Activated naive CD8-positive, alpha-beta T cell treated with anti-CD3 and anti-CD28 coated beads for 36 hours (primary cell): Measurements from ENCODE around the gene PAX9. TPM values are rescaled to one million over a fixed set of nuclear protein-coding genes. Genes with fewer than 3 reads are reported as not detected.

Source experiments
- DNase-seq: peaks from one replicate; pipeline ENCODE4 v3.0.0; 2021
- H3K27ac Mint-ChIP-seq: one replicate; pipeline ENCODE4 v1.8.0; 2022; ENCODE audit warnings: mild to moderate bottlenecking, moderate library complexity, mixed read lengths
- H3K27me3 Mint-ChIP-seq: one replicate; pipeline ENCODE4 v1.8.0; 2022; ENCODE audit warnings: mild to moderate bottlenecking, mixed read lengths
- H3K36me3 Mint-ChIP-seq: one replicate; pipeline ENCODE4 v1.8.0; 2021; ENCODE audit warnings: mild to moderate bottlenecking, mixed read lengths
- H3K4me1 Mint-ChIP-seq: one replicate; pipeline ENCODE4 v1.8.0; 2021; ENCODE audit warnings: mixed read lengths
- H3K4me3 Mint-ChIP-seq: one replicate; pipeline ENCODE4 v1.8.0; 2022; ENCODE audit warnings: mild to moderate bottlenecking, moderate library complexity, mixed read lengths
- H3K9me3 Mint-ChIP-seq: one replicate; pipeline ENCODE4 v1.8.0; 2022; ENCODE audit warnings: mixed read lengths
- total RNA-seq, 2 experiments: library from RNA; stranded (reverse); gene quantifications; one replicate each; pipeline ENCODE4 v1.2.3, GENCODE V29; 2021

PAX9 gene
- total RNA-seq, 2 experiments from 2014 or later = not detected

DNA sequence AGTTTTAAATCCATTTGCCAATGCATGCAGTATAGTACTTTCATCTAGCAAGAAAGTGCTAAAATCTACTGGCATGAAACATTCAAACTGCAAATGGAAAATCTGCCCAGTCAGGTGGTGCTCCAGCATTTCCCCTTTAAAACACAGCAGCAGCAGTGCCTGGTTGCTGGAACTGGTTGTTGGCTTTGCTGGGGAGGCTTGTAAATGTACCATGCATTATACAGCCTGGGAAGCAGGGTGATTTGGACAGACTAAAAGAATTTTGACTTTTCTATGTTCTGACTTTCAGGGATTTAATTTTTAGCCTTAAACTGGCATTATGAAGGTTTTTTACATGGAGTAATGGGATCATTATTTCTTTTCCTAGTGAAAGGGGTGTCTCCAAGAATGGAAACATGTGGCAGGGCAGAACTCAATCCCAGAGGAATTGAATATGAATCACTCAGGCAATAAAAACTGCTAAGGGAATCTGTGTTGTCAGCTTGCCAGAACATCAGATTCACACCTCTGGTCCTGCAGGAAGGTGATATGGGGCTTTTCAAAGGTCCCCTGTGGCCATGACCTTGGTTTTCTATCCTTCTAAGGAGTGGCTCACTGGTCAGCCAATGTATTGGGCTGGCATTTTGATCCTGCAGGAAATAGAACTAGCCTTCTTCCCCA is 9.0 kb upstream of the PAX9 start:
- H3K36me3 Mint-ChIP-seq = peaks cover 6% of the 10 kb centered on the region
- peaks cover 92% of the 10 kb centered on the region for H3K27me3 Mint-ChIP-seq
- no peaks in the 10 kb centered on the region for H3K9me3 Mint-ChIP-seq
- H3K4me1 Mint-ChIP-seq = peaks cover 17% of the 10 kb centered on the region
- H3K4me3 Mint-ChIP-seq = no peak overlapping the region
- H3K27ac Mint-ChIP-seq = no peak overlapping the region
- no peak for DNase-seq

DNA sequence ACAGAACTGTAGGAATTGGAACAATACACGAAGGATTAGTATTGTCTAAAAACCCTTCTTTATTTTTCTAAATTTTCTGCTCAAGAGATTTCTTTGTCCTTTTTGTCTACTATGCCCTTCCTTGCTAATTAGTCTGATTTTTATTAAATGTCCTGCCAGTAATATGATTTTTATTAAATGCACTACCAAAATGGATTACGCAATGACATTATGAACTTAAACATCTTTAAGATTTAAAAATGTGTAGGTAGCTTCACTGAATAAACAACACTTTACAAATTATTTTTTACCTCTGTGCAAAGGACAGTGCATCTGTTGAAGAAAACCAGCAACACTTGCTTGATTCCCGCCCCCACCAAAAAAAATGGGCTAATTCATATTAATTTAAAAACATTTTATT is 8.2 kb upstream of the PAX9 start:
- Mint-ChIP-seq H3K4me1 (peaks cover 15% of the 10 kb centered on the region), H3K36me3 (peaks cover 6% of the 10 kb centered on the region), H3K27me3 (peaks cover 92% of the 10 kb centered on the region), H3K4me3 (no peak overlapping the region), H3K27ac (no peak overlapping the region), H3K9me3 (no peaks in the 10 kb centered on the region)
- DNase-seq = no peak

DNA sequence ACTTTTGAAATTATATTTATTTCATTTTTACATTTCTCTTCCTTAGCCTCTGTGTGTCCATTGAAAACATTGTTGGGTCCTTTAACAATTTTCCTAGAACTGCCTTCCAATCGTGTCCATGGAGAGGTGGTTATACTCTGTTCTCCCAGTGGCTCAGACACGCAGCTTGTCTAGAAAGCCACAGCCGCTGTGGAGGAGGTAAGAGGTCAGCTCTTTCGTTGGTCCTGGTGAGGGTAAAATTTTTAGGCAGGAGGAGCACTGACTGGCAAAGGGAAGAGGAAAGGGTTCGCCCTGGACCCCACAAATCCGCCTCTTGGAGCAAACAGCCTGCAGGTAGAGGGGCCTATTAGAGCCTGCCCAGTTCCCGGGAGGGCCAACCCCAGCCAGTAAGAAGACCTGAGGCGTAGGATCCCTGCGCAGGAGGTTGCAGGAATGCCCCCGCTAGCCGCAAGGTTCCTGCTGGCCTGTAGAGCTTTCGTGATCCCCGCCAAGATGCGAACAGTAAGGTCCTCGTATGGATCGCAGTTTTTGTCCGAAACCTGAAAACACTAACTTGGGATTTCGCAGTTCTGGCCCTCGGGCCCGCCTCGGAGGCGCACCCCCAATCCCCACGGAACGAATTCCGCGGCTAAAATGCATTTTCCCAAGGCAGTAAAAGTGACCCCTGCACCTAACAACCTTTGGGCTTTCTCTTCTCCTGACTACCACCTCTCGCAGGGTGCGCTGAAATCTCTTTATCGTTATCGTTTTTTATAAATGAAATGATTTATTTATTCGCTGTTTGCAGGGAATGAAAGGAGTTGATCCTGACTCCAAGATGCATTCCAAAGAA is 7.5 kb upstream of the PAX9 start:
- H3K4me1 Mint-ChIP-seq = peaks cover 18% of the 10 kb centered on the region
- H3K27ac Mint-ChIP-seq = no peak overlapping the region
- peaks cover 92% of the 10 kb centered on the region for H3K27me3 Mint-ChIP-seq
- H3K4me3 Mint-ChIP-seq = no peak overlapping the region
- no peaks in the 10 kb centered on the region for H3K9me3 Mint-ChIP-seq
- no peak for DNase-seq
- H3K36me3 Mint-ChIP-seq = peaks cover 6% of the 10 kb centered on the region

DNA sequence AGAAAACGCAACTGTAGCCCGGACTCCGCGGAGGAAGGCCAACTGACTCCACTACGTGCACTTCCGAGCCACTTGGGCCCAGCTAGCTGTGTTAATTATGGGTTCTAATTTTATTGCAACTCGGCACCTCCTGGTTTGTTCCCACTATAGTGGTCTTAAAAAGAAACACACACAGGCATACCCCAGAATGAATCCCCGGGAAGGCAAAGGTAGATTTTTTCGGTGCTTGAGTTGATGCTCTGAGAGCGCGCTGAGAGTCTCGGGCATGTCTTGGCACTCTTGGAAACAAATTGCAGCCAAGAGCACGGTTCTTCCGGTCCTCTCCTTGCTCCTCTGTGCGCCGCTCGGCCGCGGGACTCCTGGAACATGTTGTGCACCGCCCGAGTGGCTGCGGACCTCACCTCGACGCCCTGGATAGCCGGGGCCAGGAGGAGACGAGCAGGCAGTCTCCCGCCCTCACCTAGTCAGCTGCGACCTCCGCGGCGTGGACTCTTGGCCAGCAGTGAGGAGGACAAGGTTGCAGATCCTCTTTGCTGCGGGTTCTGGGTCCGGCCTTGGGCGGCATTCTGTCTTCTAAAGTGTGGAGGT is 6.8 kb upstream of the PAX9 start:
- Mint-ChIP-seq H3K27me3 (peaks cover 93% of the 10 kb centered on the region), H3K9me3 (no peaks in the 10 kb centered on the region), H3K4me3 (no peak overlapping the region), H3K4me1 (peaks cover 19% of the 10 kb centered on the region), H3K27ac (no peak overlapping the region), H3K36me3 (peaks cover 6% of the 10 kb centered on the region)
- DNase-seq = no peak

DNA sequence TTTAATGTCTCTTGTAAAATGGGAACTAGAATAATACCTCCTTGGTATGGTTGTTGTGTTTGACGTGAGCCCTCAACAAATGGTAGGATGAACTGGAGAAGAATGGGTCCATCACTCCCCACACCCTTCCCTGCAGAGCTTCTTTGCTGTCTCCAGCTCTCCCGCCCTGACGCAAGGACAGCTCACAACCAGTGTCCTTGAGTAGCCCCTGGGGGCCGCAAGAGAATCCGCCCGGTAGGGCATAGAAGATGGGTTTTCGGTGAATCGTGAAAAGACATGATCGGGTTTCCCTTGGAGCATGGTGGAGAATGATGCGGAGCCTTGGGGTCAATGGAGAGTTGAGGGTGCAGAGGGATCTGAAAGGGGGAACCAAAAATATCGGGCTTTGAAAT is 6.1 kb upstream of the PAX9 start:
- H3K36me3 Mint-ChIP-seq = peaks cover 6% of the 10 kb centered on the region
- no peak for DNase-seq
- H3K4me3 Mint-ChIP-seq = no peak overlapping the region
- no peaks in the 10 kb centered on the region for H3K9me3 Mint-ChIP-seq
- peaks cover 94% of the 10 kb centered on the region for H3K27me3 Mint-ChIP-seq
- H3K4me1 Mint-ChIP-seq = peaks cover 26% of the 10 kb centered on the region
- no peak overlapping the region for H3K27ac Mint-ChIP-seq

DNA sequence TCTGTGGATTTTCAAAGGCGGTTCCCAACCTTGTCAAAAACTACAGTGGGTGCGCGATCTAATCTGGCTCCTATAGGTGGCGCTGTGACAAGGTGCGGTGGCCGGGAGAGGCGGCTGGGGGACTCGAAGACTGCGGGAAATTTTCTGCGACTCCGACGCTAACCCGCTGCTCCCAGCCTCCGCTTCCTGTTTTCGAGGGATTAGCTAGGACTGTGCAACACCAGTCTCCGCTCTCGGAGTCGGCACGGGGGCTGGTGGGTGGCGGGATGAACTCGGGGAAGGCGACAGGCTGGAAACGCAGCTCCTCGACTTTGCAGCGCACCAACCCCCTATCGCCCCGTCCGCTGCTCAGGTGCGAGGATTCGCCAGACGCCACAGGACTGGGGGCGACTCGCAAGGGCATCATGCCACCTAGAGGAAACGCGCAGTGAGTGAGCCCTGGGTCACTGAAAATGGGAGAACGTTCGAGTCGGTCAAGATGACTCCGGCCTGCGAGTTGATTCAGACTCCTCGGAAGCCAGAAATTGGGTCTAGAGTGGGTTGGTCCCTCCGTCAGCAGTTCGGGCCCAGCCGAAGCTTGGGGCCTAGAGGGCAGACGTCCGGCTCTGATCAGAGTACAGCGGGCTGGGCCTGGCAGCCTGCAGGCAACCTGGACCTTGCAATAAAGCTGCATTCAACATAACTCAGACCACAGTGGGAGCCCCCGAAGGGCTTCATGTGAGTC is 5.5 kb upstream of the PAX9 start:
- H3K27me3 Mint-ChIP-seq = peaks cover 96% of the 10 kb centered on the region
- peaks cover 6% of the 10 kb centered on the region for H3K36me3 Mint-ChIP-seq
- DNase-seq = no peak
- peak overlapping the region; percentile 67 for H3K27ac Mint-ChIP-seq
- no peak overlapping the region for H3K4me3 Mint-ChIP-seq
- H3K9me3 Mint-ChIP-seq = no peaks in the 10 kb centered on the region
- peaks cover 28% of the 10 kb centered on the region for H3K4me1 Mint-ChIP-seq

DNA sequence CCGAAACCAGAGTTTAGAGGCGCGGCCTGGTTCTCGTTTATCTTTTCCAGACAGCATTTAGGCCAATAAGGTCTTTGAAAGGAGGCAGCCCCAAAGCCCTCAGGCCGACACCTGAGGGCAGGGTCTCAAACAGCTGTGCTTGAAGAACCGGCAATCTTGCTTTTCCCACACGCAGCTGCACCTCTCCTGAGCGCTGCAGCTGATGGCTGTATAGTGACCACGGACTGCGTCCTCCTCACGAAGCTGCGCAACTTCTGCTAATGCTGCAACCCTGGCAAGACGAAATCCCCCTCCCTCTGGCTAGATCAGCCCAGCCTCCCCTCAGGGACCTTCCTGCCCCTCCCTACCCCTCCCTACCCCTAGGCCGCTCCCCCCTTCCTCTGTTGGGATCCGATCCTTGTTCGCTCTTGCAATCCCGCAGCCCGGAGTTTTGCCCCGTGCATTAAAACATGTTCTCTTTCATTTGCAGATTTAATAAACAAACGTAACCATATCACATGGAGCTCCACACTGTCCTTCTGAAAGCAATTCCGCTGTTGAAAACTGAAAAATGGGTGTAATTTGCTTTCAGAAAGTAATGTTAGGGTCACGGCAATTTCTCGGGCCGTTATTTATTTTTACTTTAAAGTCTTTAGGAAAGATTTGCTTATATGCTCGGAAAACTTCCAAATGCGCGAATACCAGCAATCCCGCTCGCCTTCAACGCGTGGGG is 4.8 kb upstream of the PAX9 start:
- no peak for DNase-seq
- Mint-ChIP-seq H3K9me3 (peaks cover 3% of the 10 kb centered on the region), H3K36me3 (peaks cover 6% of the 10 kb centered on the region), H3K27me3 (peaks cover 96% of the 10 kb centered on the region), H3K4me3 (no peak overlapping the region), H3K27ac (no peak overlapping the region), H3K4me1 (peaks cover 33% of the 10 kb centered on the region)

DNA sequence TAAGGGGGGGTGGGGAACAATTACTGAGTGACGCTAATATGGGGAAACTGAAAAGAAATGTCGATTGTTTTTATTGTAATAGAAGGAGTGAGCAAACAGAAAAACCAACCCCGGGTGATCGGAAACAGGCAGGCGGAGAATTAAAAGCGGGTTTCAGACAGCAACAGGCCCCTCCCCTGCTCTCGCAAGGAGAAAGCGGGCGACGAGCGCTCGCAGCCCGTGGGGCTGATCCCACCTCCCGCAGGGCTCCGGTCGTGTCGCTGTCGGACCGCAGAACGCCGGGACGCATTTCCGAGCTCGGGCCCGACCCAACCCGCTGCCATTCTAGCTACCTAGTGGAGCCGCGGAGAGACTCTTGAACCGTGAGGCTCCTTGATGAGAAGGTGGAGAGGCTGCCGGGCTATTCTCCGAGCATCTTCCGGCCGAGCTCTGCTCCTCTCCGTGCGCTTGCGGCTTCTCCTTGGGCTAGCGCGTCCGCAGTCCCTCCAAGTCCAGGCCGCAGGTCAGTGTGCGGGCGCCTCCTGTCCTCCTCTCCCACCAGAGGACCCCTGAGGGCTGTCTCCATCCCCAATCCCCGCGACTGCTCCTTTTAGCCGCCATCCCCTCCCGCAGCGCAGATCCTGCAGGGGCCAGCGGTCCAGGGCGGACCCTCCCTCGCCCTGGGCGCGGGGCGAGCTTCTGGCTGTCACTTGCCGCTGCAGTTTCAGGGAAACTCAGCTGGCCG is 4.1 kb upstream of the PAX9 start:
- H3K4me3 Mint-ChIP-seq = peak overlapping the region; percentile 19
- DNase-seq = no peak
- peaks cover 5% of the 10 kb centered on the region for H3K9me3 Mint-ChIP-seq
- H3K27me3 Mint-ChIP-seq = peaks cover 98% of the 10 kb centered on the region
- no peak overlapping the region for H3K27ac Mint-ChIP-seq
- peaks cover 40% of the 10 kb centered on the region for H3K4me1 Mint-ChIP-seq
- peaks cover 10% of the 10 kb centered on the region for H3K36me3 Mint-ChIP-seq

DNA sequence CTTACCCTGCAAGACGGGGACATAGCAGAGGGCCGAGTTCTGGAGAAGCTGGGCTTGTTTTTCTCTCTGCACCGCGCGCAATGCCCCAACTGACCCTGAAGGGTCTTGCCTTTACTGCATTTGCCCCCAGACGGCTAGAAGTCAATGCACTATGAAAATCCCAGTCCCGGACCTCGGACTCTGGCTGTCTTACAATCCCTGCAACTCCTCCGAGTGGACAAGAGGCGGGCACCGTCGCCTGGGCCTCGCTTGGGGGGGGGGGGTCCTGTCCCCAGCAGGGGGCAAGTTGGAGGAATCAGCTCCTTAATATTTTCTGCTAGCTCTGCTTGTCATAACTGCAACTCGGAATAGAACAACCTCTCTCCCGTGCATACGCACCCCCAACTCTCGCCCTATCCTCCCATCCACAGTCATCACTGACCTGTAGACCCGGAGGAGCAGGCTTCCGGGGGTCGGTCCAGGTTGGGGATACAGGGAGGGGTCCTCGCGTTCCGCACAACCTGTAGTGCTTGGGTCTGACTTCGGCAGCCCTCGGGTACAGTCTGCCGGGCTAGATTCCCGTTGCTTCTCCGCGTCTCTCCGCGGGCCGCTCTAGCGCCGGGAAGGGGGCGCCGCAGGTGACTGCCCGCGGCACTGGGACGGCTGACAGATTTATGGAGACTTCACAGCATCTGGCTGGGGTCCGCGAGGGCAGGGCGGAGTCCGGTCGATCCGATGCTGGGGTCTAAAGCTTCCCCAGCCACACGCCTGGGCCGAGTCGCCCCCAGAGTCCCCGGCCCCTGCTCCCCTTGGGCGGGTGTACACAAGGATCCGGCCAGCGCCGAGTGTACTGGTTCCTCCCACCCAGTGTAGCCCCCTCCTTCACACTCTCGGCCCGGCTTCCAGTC is 3.3 kb upstream of the PAX9 start:
- H3K4me3 Mint-ChIP-seq = no peak overlapping the region
- peaks cover 13% of the 10 kb centered on the region for H3K36me3 Mint-ChIP-seq
- DNase-seq = no peak
- H3K9me3 Mint-ChIP-seq = peaks cover 5% of the 10 kb centered on the region
- no peak overlapping the region for H3K27ac Mint-ChIP-seq
- H3K4me1 Mint-ChIP-seq = peaks cover 41% of the 10 kb centered on the region
- H3K27me3 Mint-ChIP-seq = peaks cover 98% of the 10 kb centered on the region

DNA sequence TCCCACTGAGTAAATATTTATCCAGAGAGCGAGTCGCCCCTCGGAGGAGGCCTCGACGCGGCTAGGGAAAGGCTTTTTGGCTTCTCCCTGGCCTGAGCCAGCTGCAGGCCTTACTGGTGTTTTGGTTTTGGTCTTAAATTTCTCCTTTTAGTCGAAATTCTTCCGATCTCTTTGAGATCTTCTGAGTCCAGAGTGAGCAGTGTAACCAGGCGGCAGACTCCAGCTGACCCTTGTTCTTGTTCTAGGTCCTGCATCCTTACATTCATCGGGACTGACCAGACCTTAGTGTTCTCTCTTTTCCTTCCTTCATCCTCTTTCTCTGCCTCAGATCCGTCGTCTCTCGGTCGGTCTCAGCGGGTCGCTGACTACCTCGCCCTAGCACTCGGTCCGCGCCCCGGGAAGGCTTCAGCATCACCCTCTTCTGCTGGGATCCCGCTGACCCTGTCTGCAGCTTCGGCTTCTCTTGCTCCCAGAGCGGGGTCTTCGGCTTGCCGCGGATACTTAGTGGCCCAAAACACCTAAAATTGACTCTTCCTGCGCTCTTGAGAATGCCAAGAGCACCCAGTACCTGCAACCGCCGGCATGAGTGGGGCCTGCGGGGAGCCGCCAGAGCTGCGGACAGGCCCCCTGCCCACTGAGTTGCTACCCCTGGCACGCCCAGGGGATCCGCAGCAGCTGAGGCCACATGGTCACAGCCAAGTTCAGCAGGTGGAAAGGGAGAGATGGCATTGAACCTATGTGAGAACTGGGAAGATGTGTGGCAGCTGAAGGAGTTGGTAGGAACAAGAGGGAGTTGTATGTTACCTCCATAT is 2.4 kb upstream of the PAX9 start:
- Mint-ChIP-seq H3K27me3 (peaks cover 99% of the 10 kb centered on the region), H3K27ac (no peak overlapping the region), H3K36me3 (peaks cover 15% of the 10 kb centered on the region), H3K9me3 (peaks cover 5% of the 10 kb centered on the region), H3K4me1 (peaks cover 48% of the 10 kb centered on the region), H3K4me3 (no peak overlapping the region)
- no peak for DNase-seq

DNA sequence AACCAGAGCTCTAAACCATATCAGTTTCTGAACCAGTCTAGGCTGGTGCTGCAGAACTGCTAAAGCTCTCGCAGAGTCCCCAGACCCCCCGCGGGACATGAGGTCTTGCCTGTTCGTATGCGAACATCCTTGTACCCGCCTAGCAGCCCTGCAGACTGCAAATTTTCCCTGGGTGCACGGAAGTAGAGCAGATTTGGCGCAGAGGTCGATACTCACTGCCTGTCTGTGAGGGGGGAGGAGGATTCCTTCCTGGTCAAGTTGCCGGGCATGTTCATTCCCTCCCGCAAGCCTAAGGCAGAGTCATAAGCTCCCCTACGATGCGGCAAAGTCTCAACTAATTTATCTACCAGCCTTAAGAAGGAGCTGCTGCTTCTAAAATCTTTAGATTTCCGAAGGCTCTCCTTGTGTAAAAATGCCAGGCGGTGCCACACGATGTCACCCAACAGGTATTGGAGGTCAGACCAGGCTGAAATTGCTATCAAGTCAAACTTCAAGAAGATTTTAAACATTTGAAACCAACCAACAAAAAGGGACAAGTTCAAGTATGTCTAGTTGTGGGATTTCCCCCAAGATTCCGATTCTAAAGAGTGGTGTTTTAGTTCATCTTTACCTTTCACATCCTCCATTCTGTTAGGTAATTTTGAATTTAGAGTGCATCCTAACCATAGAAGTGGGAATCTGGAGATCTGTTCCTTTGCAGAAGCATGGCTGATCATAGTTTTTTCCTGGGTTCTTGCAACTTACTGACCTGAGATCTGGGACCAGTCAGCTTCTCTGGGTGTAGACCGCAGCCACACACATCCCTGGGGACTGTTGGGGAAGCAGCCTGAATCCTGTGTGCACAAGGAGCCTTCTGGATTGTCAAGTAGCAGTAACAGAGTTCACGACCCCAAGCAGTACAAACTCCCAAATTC is 1.6 kb upstream of the PAX9 start:
- Mint-ChIP-seq H3K9me3 (peaks cover 5% of the 10 kb centered on the region), H3K27ac (no peak overlapping the region), H3K36me3 (peaks cover 15% of the 10 kb centered on the region), H3K4me1 (peaks cover 54% of the 10 kb centered on the region), H3K4me3 (no peak overlapping the region), H3K27me3 (peaks cover 99% of the 10 kb centered on the region)
- DNase-seq = no peak
